ENCODE measurements around the gene CCDC191.

- TF ChIP-seq CTCF (IDR thresholded peaks at IDR 0.05), result no peak
- TF ChIP-seq POLR2A (IDR thresholded peaks at IDR 0.05), result no peak
- TF ChIP-seq EP300 (IDR thresholded peaks at IDR 0.05), result no peak
These were observed 22.6 kb downstream of the CCDC191 start for GRCh38 chr3:114033721-114034120.
